ENCODE measurements around the gene RTF1.

RTF1 gene

GRCh38 chr15:41503669-41504010 lies 86.7 kb downstream of the RTF1 start:
- H3K27me3 Mint-ChIP-seq (ENCODE audit: low read depth), result peaks cover 99% of the 10 kb centered on the region
- H3K36me3 Mint-ChIP-seq (ENCODE audit: low read depth), result no peaks in the 10 kb centered on the region
- no peaks in the 10 kb centered on the region for H3K9me3 Mint-ChIP-seq
- peak overlapping the region in 2 of 3 experiments; percentile 37 to 48 for H3K4me3 Mint-ChIP-seq
- no peak overlapping the region for H3K27ac Mint-ChIP-seq
- TF ChIP-seq CTCF (IDR thresholded peaks at IDR 0.05; ENCODE audit: unreplicated experiment in 3 of 3), result no peak
- no peaks in the 10 kb centered on the region for H3K4me1 Mint-ChIP-seq

- Mint-ChIP-seq H3K9me3 (no peaks in the 10 kb centered on the region), H3K4me3 (no peak overlapping the region), H3K27me3 (ENCODE audit: low read depth) (peaks cover 99% of the 10 kb centered on the region), H3K36me3 (ENCODE audit: low read depth) (no peaks in the 10 kb centered on the region), H3K27ac (no peak overlapping the region), H3K4me1 (no peaks in the 10 kb centered on the region)
- TF ChIP-seq CTCF (IDR thresholded peaks at IDR 0.05; ENCODE audit: unreplicated experiment in 3 of 3), result no peak
These were observed 88.0 kb downstream of the RTF1 start for GRCh38 chr15:41504751-41505492.

- Mint-ChIP-seq H3K27me3 (ENCODE audit: low read depth) (peaks cover 99% of the 10 kb centered on the region), H3K36me3 (ENCODE audit: low read depth) (no peaks in the 10 kb centered on the region), H3K4me1 (no peaks in the 10 kb centered on the region)
These were observed 88.9 kb downstream of the RTF1 start for GRCh38 chr15:41505776-41506175.

GRCh38 chr15:41506796-41507341 lies 90.0 kb downstream of the RTF1 start:
- Mint-ChIP-seq H3K4me1 (no peaks in the 10 kb centered on the region), H3K4me3 (no peak overlapping the region), H3K36me3 (ENCODE audit: low read depth) (no peaks in the 10 kb centered on the region), H3K9me3 (no peaks in the 10 kb centered on the region), H3K27me3 (ENCODE audit: low read depth) (peaks cover 92% of the 10 kb centered on the region), H3K27ac (no peak overlapping the region)
- no peak for TF ChIP-seq CTCF (IDR thresholded peaks at IDR 0.05; ENCODE audit: unreplicated experiment in 3 of 3)

More at GRCh38 chr15:41505776-41506175, 88.9 kb downstream of the RTF1 start:
- H3K4me3 Mint-ChIP-seq, result no peak overlapping the region
- H3K9me3 Mint-ChIP-seq, result no peaks in the 10 kb centered on the region
- no peak for TF ChIP-seq CTCF (IDR thresholded peaks at IDR 0.05; ENCODE audit: unreplicated experiment in 3 of 3)
- no peak overlapping the region for H3K27ac Mint-ChIP-seq

- Mint-ChIP-seq H3K36me3 (ENCODE audit: low read depth) (no peaks in the 10 kb centered on the region), H3K4me3 (no peak overlapping the region), H3K27me3 (ENCODE audit: low read depth) (peaks cover 92% of the 10 kb centered on the region), H3K9me3 (no peaks in the 10 kb centered on the region), H3K27ac (no peak overlapping the region), H3K4me1 (no peaks in the 10 kb centered on the region)
- no peak for TF ChIP-seq CTCF (IDR thresholded peaks at IDR 0.05; ENCODE audit: unreplicated experiment in 3 of 3)
These were observed 91.0 kb downstream of the RTF1 start for GRCh38 chr15:41507820-41508290.

GRCh38 chr15:41510728-41511127 lies 93.8 kb downstream of the RTF1 start:
- no peak overlapping the region for H3K27ac Mint-ChIP-seq
- H3K27me3 Mint-ChIP-seq (ENCODE audit: low read depth), result peaks cover 88% of the 10 kb centered on the region
- H3K36me3 Mint-ChIP-seq (ENCODE audit: low read depth), result no peaks in the 10 kb centered on the region

More at GRCh38 chr15:41510728-41511127, 93.8 kb downstream of the RTF1 start:
- TF ChIP-seq CTCF (IDR thresholded peaks at IDR 0.05; ENCODE audit: unreplicated experiment in 3 of 3), result no peak
- Mint-ChIP-seq H3K9me3 (no peaks in the 10 kb centered on the region), H3K4me3 (peak overlapping the region in 1 of 3 experiments; percentile 21), H3K4me1 (peaks cover 8% of the 10 kb centered on the region)
